GM06990 (cell line): ENCODE results near the gene DNAJC25.
"Not testable (repeated sequence)": the region's sequence is repeated elsewhere in the genome, so short reads cannot be mapped to it uniquely, and the experiment has no call there.

Source experiments
- DNase-seq: peaks from one replicate; pipeline ENCODE4 v3.0.0-alpha.2; 2011; ENCODE audit not compliant: insufficient read length; ENCODE audit errors: extremely low read depth
- H3K27me3 ChIP-seq: replicated peaks from 2 replicates; pipeline ENCODE4 v1.6.0; 2011; ENCODE audit warnings: low read length; ENCODE audit not compliant: control insufficient read depth, insufficient read depth
- H3K36me3 ChIP-seq: 2 replicates; pipeline ENCODE4 v1.5.1; 2011; ENCODE audit warnings: low read length; ENCODE audit not compliant: control insufficient read depth, insufficient read depth
- H3K4me3 ChIP-seq: replicated peaks from 2 replicates; pipeline ENCODE4 v1.5.1; 2011; ENCODE audit warnings: low read depth, mild to moderate bottlenecking, control low read depth, low read length
- TF ChIP-seq, protein P1 (sequence below): IDR thresholded peaks from 2 replicates; pipeline ENCODE4 v1.5.1; 2011; ENCODE audit warnings: low read length, control low read depth, mild to moderate bottlenecking, inconsistent platforms; ENCODE audit not compliant: insufficient read depth, poor library complexity, severe bottlenecking

DNAJC25 gene

DNA sequence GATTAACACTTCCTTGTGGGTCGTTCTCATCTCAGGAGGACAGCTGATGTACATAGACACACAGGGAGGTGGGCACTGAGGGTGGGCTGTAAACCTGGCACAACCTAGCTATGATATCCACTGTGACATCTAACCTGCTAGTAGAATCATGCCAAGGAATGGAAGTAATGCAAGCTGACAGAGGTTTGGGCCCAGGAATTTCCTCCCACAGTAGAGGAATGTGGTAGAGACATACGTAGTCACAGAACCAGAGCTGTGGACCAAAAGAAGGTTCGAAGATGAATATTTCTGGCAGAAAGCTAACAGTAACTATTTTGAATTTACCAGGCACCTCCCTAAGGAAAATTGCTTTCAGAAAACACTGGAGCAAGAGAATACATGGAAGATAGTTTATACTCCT, 15.2 kb upstream of the DNAJC25 start:
- TF ChIP-seq, protein P1, sequence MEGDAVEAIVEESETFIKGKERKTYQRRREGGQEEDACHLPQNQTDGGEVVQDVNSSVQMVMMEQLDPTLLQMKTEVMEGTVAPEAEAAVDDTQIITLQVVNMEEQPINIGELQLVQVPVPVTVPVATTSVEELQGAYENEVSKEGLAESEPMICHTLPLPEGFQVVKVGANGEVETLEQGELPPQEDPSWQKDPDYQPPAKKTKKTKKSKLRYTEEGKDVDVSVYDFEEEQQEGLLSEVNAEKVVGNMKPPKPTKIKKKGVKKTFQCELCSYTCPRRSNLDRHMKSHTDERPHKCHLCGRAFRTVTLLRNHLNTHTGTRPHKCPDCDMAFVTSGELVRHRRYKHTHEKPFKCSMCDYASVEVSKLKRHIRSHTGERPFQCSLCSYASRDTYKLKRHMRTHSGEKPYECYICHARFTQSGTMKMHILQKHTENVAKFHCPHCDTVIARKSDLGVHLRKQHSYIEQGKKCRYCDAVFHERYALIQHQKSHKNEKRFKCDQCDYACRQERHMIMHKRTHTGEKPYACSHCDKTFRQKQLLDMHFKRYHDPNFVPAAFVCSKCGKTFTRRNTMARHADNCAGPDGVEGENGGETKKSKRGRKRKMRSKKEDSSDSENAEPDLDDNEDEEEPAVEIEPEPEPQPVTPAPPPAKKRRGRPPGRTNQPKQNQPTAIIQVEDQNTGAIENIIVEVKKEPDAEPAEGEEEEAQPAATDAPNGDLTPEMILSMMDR = no peak
- no peak for DNase-seq
- H3K36me3 ChIP-seq = no peaks in the 10 kb centered on the region
- H3K27me3 ChIP-seq = no peaks in the 10 kb centered on the region
- H3K4me3 ChIP-seq = no peak overlapping the region

DNA sequence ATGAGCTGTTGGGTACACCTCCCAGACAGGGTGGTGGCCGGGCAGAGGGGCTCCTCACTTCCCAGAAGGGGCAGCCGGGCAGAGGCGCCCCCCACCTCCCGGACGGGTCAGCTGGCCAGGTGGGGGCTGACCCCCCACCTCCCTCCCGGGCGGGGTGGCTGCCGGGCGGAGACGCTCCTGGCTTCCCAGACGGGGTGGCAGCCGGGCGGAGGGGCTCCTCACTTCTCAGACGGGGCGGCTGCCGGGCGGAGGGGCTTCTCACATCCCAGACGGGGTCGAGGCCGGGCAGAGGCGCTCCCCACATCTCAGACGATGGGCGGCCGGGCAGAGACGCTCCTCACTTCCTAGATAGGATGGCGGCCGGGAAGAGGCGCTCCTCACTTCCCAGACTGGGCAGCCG, 13.8 kb upstream of the DNAJC25 start:
- H3K36me3 ChIP-seq, H3K27me3 ChIP-seq, DNase-seq, H3K4me3 ChIP-seq: not testable (repeated sequence)

DNA sequence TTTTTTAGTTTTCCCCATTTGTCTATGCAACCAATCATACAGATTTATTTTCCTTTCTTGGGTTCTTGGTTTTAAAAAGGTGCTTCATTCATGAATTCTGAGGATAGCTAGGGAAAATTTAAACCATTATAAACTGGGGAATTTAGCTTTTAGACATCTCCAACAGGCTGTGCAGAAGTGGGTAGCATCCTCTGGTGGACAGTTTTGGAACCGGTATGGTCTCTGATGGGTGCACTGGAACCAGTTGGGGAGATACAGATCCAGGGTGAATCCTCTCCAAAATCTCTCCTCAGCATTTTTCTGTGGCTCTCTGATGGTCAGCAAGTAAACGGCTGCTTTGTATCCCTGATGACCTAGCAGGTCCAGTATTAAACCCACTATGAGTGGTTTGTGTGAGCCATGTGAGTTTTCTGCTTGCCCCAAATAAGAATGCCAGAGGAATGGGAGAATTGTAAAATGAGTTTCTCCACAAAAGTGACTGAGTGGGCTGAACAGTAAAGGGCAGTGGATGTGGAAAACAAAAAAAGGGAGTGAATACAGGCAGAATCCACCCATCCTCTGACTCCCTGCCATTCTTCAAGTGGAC, 9.1 kb upstream of the DNAJC25 start:
- TF ChIP-seq, protein P1 = peak; percentile 89
- DNase-seq = no peak
- no peaks in the 10 kb centered on the region for H3K27me3 ChIP-seq
- H3K4me3 ChIP-seq = no peak overlapping the region
- no peaks in the 10 kb centered on the region for H3K36me3 ChIP-seq

DNA sequence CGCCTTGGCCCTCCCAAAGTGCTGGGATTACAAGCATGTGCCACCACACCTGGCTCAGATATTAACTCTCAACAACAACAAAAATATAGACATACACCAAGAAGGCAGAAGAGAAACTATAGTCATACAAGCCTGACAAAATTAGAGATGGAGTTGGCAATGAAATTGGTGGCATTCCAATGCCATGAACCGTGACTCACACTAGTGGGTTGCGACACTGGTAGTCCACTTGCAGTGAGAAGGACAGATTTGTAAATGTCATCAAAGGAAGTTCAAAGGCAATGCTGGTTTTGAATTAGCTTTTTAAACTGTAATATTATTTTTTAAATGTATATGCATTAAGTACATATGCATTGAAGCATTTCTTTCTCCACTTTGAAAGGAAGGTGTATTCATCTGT, 8.5 kb upstream of the DNAJC25 start:
- no peaks in the 10 kb centered on the region for H3K27me3 ChIP-seq
- DNase-seq = no peak
- no peaks in the 10 kb centered on the region for H3K36me3 ChIP-seq
- TF ChIP-seq, protein P1 = no peak
- H3K4me3 ChIP-seq = no peak overlapping the region

DNA sequence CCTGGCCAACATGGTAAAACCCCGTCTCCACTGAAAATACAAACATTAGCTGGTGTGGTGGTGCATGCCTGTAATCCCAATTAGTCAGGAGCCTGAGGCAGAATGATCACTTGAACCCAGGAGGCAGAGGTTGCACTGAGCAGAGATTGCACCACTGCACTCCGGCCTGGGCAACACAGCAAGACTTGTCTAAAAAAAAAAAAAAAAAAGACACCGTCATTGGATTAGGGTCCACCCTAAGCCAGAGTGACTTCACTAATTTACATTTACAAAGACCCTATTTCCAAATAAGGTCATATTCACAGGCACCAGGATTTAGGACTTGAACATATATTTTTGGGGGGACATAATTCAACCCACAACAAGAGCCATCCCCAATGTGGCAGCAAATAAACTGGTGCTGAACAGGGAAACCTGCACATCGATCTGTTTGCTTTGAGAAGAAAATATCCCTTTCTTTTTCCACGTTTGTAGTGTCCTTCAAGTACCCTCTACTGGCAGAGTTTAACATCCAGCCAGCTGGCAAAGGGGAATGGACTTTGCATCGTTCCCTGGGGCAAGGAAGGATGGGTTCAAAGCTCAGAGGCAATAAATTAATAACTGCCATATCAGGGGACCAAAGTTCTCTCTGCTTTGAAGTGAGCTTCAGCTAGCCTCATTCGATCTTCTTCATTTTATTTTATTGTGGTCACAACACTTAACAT, 3.7 kb upstream of the DNAJC25 start:
- no peaks in the 10 kb centered on the region for H3K27me3 ChIP-seq
- TF ChIP-seq, protein P1 = no peak
- no peaks in the 10 kb centered on the region for H3K36me3 ChIP-seq
- no peak overlapping the region for H3K4me3 ChIP-seq
- no peak for DNase-seq

DNA sequence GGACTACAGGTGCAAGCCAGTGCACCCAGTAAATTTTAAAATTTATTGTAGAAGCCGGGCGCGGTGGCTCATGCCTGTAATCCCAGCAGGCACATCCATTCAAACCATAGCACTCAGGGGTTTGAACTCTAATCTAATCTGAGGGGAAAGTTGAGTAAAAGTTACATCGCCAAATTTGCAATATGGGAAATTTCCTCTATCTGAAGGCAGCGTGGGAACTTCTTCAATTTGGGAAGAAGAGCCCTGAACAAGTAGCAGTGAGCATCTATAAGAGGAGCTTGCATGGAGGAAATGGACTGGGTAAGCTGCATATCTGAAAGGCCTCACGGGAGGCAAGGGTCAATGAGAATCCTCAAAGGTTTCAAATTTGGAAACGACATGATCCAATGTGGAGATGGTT, 2.7 kb upstream of the DNAJC25 start:
- DNase-seq = no peak
- Histone ChIP-seq H3K4me3 (no peak overlapping the region), H3K36me3 (no peaks in the 10 kb centered on the region; the same call in 1 of the 2 replicates), H3K27me3 (no peaks in the 10 kb centered on the region)
- TF ChIP-seq, protein P1 = no peak
